Endothelial cell of umbilical vein (primary cell): Measurements from ENCODE around the gene SHISA8. TPM values are rescaled to one million over a fixed set of nuclear protein-coding genes. Genes with fewer than 3 reads are reported as not detected.

Experiments
- BruUV-seq: library from RNA; stranded (reverse); fragments of 400-500 nt; replicated peaks from 2 replicates; lab custom pipeline; 2021; lab: Mats Ljungman, UMichigan
- CTCF ChIA-PET: fragments of 300-600, 350-600 bp; sonication (Branson Sonifier 250); formaldehyde crosslinking; loops from one replicate; lab custom pipeline; 2021; ENCODE audit warnings: antibody characterized with exemption, inconsistent platforms; lab: Charles Lee
- POLR2A ChIA-PET: fragments of 300-600, 350-600 bp; sonication (Branson Sonifier 250); formaldehyde crosslinking; loops from one replicate; lab custom pipeline; 2021; ENCODE audit warnings: antibody characterized with exemption, inconsistent platforms; lab: Charles Lee
- DNase-seq: peaks from one replicate; pipeline ENCODE4 v3.0.0-alpha.2; 2011; ENCODE audit warnings: low read depth, low spot score
- FAIRE-seq: peaks from 2 replicates; lab custom pipeline; 2011; peaks lifted over from hg19 to GRCh38; lab: Jason Lieb, UNC
- H2AFZ ChIP-seq: 2 replicates; pipeline ENCODE4 v1.6.0; 2012; ENCODE audit warnings: low read depth, low read length, control low read depth, inconsistent platforms
- H3K27ac ChIP-seq: 2 replicates; pipeline ENCODE4 v1.5.1; 2011; ENCODE audit warnings: low read depth, mild to moderate bottlenecking, control low read depth, low read length, moderate library complexity; ENCODE audit not compliant: insufficient read depth
- H3K27me3 ChIP-seq, 2 experiments: 2 replicates each; pipeline versions ENCODE4 v1.6.0 to v1.6.1; 2011; ENCODE audit warnings: low read length in 2 of 2, mixed read lengths in 1 of 2; ENCODE audit not compliant: control insufficient read depth in 2 of 2, insufficient read depth in 2 of 2
- H3K36me3 ChIP-seq, 2 experiments: 2 replicates in 1 of 2; 3 replicates in 1 of 2; pipeline ENCODE4 v1.5.1; 2011; ENCODE audit warnings: low read length in 2 of 2, mild to moderate bottlenecking in 1 of 2, moderate library complexity in 1 of 2; ENCODE audit not compliant: control insufficient read depth in 2 of 2, insufficient read depth in 2 of 2; ENCODE audit errors: extremely low read depth in 1 of 2
- H3K4me1 ChIP-seq: 3 replicates; pipeline ENCODE4 v1.5.1; 2011; ENCODE audit warnings: mild to moderate bottlenecking, low read length; ENCODE audit not compliant: control insufficient read depth, insufficient read depth; ENCODE audit errors: extremely low read depth
- H3K4me2 ChIP-seq: 2 replicates; pipeline ENCODE4 v1.6.1; 2011; ENCODE audit warnings: low read length, control low read depth, mixed read lengths; ENCODE audit not compliant: insufficient read depth
- H3K4me3 ChIP-seq, 3 experiments: fragments of 200-600 bp in 1 of 3; sonication (generic), shearing (Covaris generic) in 1 of 3; replicated peaks in 1 of 3; 2 replicates each; pipeline ENCODE4 v1.5.1; 2011 to 2016; ENCODE audit warnings: control low read depth in 3 of 3, low read length in 3 of 3, mild to moderate bottlenecking in 2 of 3, inconsistent platforms in 1 of 3, low read depth in 1 of 3, moderate library complexity in 1 of 3; ENCODE audit not compliant: insufficient read depth in 1 of 3
- H3K79me2 ChIP-seq: 2 replicates; pipeline ENCODE4 v1.6.0; 2012; ENCODE audit warnings: low read length, inconsistent platforms; ENCODE audit not compliant: control insufficient read depth, insufficient read depth
- H3K9ac ChIP-seq: replicated peaks from 2 replicates; pipeline ENCODE3; 2011; ENCODE audit warnings: low read length, control low read depth; ENCODE audit not compliant: insufficient read depth; ENCODE audit errors: extremely low read depth
- H3K9me1 ChIP-seq: replicated peaks from 3 replicates; pipeline ENCODE4 v1.6.0; 2011; ENCODE audit warnings: mild to moderate bottlenecking, low read length; ENCODE audit not compliant: control insufficient read depth, insufficient read depth; ENCODE audit errors: extremely low read depth
- H3K9me3 ChIP-seq: replicated peaks from 2 replicates; pipeline ENCODE4 v1.5.1; 2012; ENCODE audit warnings: low read length, inconsistent platforms; ENCODE audit not compliant: control insufficient read depth, insufficient read depth
- H4K20me1 ChIP-seq: replicated peaks from 2 replicates; pipeline ENCODE3; 2011; ENCODE audit warnings: mild to moderate bottlenecking, low read length; ENCODE audit not compliant: control insufficient read depth, insufficient read depth; ENCODE audit errors: extremely low read depth
- CTCF ChIP-seq, 2 donors: IDR thresholded peaks; 1 replicate in 1 of 2; 2 replicates in 1 of 2; pipeline ENCODE4 v1.5.1; 2011; ENCODE audit warnings: low read length in 2 of 2, mild to moderate bottlenecking in 2 of 2, moderate library complexity in 2 of 2, control low read depth in 1 of 2, inconsistent platforms in 1 of 2, low read depth in 1 of 2; ENCODE audit not compliant: insufficient read depth in 1 of 2; ENCODE audit errors: extremely low read depth in 1 of 2
- EZH2 ChIP-seq: IDR thresholded peaks from 2 replicates; pipeline ENCODE4 v1.6.1; 2012; ENCODE audit warnings: borderline replicate concordance, low read depth, mild to moderate bottlenecking, moderate library complexity, low read length, inconsistent platforms; ENCODE audit not compliant: severe bottlenecking
- FOS ChIP-seq: IDR thresholded peaks from 2 replicates; pipeline ENCODE4 v1.6.1; 2011; ENCODE audit warnings: mild to moderate bottlenecking, low read length, moderate library complexity, borderline replicate concordance; ENCODE audit not compliant: insufficient read depth
- GATA2 ChIP-seq: IDR thresholded peaks from 2 replicates; pipeline ENCODE4 v1.7.0; 2011; ENCODE audit warnings: low read depth, mild to moderate bottlenecking, moderate library complexity, mixed read lengths, low read length; ENCODE audit not compliant: insufficient read length, insufficient read depth
- JUN ChIP-seq: IDR thresholded peaks from 2 replicates; pipeline ENCODE4 v1.6.1; 2011; ENCODE audit warnings: borderline replicate concordance, low read depth; ENCODE audit not compliant: insufficient read length, insufficient read depth
- MYC ChIP-seq: IDR thresholded peaks from one replicate; pipeline ENCODE4 v1.6.1; 2011; ENCODE audit warnings: mild to moderate bottlenecking, low read depth, low read length
- POLR2A ChIP-seq: IDR thresholded peaks from 2 replicates; pipeline ENCODE4 v1.6.1; 2012; ENCODE audit warnings: low read depth, mild to moderate bottlenecking, control low read depth, low read length
- POLR2AphosphoS5 ChIP-seq: IDR thresholded peaks from 2 replicates; pipeline ENCODE4 v1.6.1; 2012; ENCODE audit warnings: low read depth, mild to moderate bottlenecking, control low read depth, low read length, moderate library complexity; ENCODE audit not compliant: insufficient read depth
- dilution Hi-C: fragments of 300-500 bp; cut with MboI; formaldehyde crosslinking; loops from one replicate; pipeline ENCODE4 v1.15.0; 2019; ENCODE audit warnings: low sequenced_read_pairs; ENCODE audit not compliant: extremely low pct_ligation_motif_present
- intact Hi-C: fragments of 100-400 bp; cut with micrococcal nuclease; formaldehyde crosslinking; loops from one replicate; pipeline ENCODE4 v1.10.0; 2022
- polyA plus RNA-seq, 4 experiments: library from polyadenylated mRNA; depleted of rRNA in 3 of 4; stranded (reverse) in 3 of 4; unstranded in 1 of 4; fragments of >200 nt; gene quantifications; 2 replicates each; pipeline versions ENCODE4 v1.2.1 to v1.2.3, GENCODE V29; 2011 to 2012; ENCODE audit warnings: missing spikeins in 1 of 4
- total RNA-seq: library from RNA; stranded (reverse); gene quantifications from 2 replicates; pipeline ENCODE4 v1.2.3, GENCODE V29; 2021

SHISA8 gene
- total and polyA plus RNA-seq, 2 donors (not counting 3 experiments of a cell fraction or from before 2014, with no cell fraction given) = not detected

GRCh38 chr22:41917375-41917902, 2.6 kb upstream of the SHISA8 start:
- Histone ChIP-seq H3K27ac (no peak overlapping the region), H3K9me3 (no peaks in the 10 kb centered on the region), H3K4me2 (no peak overlapping the region), H3K79me2 (no peaks in the 10 kb centered on the region), H3K4me3 (no peak overlapping the region), H3K27me3 (peaks cover 36 to 43% of the 10 kb centered on the region in 2 experiments), H3K9me1 (no peaks in the 10 kb centered on the region), H3K36me3 (no peaks in the 10 kb centered on the region), H2AFZ (no peak overlapping the region), H4K20me1 (no peaks in the 10 kb centered on the region), H3K9ac (no peak overlapping the region), H3K4me1 (peaks cover 11% of the 10 kb centered on the region)
- CTCF ChIA-PET = interaction anchor here (0.8 to 2.4 kb wide), 3 partner anchors 9 to 171 kb away, joined by 3 to 14 read pairs (median 4); partner anchors contain the start of gene TNFRSF13C
- TF ChIP-seq CTCF (IDR thresholded peaks at IDR 0.05; ENCODE audit: extremely low read depth in 1 of 2, insufficient read depth in 1 of 2, low read depth in 1 of 2, low read length in 2 of 2) (no peak), FOS (no peak), GATA2 (no peak), EZH2 (no peak), POLR2AphosphoS5 (no peak), JUN (no peak), MYC (no peak), POLR2A (no peak)
- intact Hi-C loops (no loop called here), dilution Hi-C loops (no loop called here)
- no peak for DNase-seq
- no TSS peak for BruUV-seq
- FAIRE-seq = no peak
- POLR2A ChIA-PET = no interaction called here
